Gastroesophageal sphincter (tissue), 4 donors: ENCODE results near the gene PLPP7. TPM values are rescaled to one million over a fixed set of nuclear protein-coding genes. Genes with fewer than 3 reads are reported as not detected.

Experiments
- ATAC-seq: fragments of 150-250 bp; one replicate; pipeline ENCODE4 v1.9.1; 2016; ENCODE audit warnings: mild to moderate bottlenecking, moderate library complexity
- H3K27ac ChIP-seq, 4 donors: fragments of 200-600 bp; sonication (generic) in 3 of 4; 1 replicate in 3 of 4; 2 replicates in 1 of 4; pipeline ENCODE4 v1.5.1; 2016 to 2019
- H3K27me3 ChIP-seq: fragments of 200-600 bp; sonication (generic); one replicate; pipeline ENCODE4 v1.5.1; 2019
- H3K36me3 ChIP-seq, 2 donors: fragments of 200-600 bp; sonication (generic); one replicate each; pipeline ENCODE4 v1.5.1; 2019; ENCODE audit warnings: control low read depth in 1 of 2
- H3K4me1 ChIP-seq, 3 donors: fragments of 200-600 bp; sonication (generic); 1 replicate in 2 of 3; 2 replicates in 1 of 3; pipeline ENCODE4 v1.5.1; 2016 to 2019; ENCODE audit warnings: control low read depth in 2 of 3
- H3K4me3 ChIP-seq, 2 donors: fragments of 200-600 bp; sonication (generic); one replicate each; pipeline ENCODE4 v1.5.1; 2019; ENCODE audit warnings: mild to moderate bottlenecking in 1 of 2, moderate library complexity in 1 of 2
- H3K9me3 ChIP-seq, 3 donors: fragments of 200-600 bp; sonication (generic); one replicate each; pipeline ENCODE4 v1.5.1; 2017 to 2019; ENCODE audit warnings: control low read depth in 2 of 3
- EP300 ChIP-seq: sonication (generic); formaldehyde crosslinking; IDR thresholded peaks from one replicate; pipeline ENCODE4 v1.6.1; 2017; ENCODE audit warnings: antibody characterized with exemption, mild to moderate bottlenecking
- POLR2A ChIP-seq, 2 donors: fragments of 450-650 bp; IDR thresholded peaks; one replicate each; pipeline ENCODE4 v1.6.1; 2017; ENCODE audit warnings: antibody characterized with exemption in 2 of 2, mild to moderate bottlenecking in 2 of 2, moderate library complexity in 1 of 2
- POLR2AphosphoS5 ChIP-seq: sonication (generic); formaldehyde crosslinking; IDR thresholded peaks from one replicate; pipeline ENCODE4 v1.6.1; 2017; ENCODE audit warnings: antibody characterized with exemption
- WGBS, 2 donors: methylation state at CpG; one replicate each; pipeline ENCODE4 v1.1.5; 2018; ENCODE audit warnings: low coverage in 1 of 2; 5-methylcytosine and 5-hydroxymethylcytosine counted together
- total RNA-seq, 4 donors: library from RNA; depleted of rRNA; stranded (reverse); fragments of >200 nt; gene quantifications; one replicate each; pipeline ENCODE4 v1.1.0, GENCODE V29; 2016
- TF ChIP-seq, protein P1 (sequence below), 4 experiments: fragments of 200-600 bp in 2 of 4; fragments of 450-650 bp in 2 of 4; sonication (generic) in 1 of 4; IDR thresholded peaks; one replicate each; pipeline ENCODE4 v1.5.1; 2017 to 2019; ENCODE audit warnings: antibody characterized with exemption in 4 of 4, mild to moderate bottlenecking in 2 of 4, moderate library complexity in 2 of 4

The PLPP7 gene
- total RNA-seq, 4 donors from 2014 or later, result 9.7 to 21.1 (median 12.0) TPM

DNA sequence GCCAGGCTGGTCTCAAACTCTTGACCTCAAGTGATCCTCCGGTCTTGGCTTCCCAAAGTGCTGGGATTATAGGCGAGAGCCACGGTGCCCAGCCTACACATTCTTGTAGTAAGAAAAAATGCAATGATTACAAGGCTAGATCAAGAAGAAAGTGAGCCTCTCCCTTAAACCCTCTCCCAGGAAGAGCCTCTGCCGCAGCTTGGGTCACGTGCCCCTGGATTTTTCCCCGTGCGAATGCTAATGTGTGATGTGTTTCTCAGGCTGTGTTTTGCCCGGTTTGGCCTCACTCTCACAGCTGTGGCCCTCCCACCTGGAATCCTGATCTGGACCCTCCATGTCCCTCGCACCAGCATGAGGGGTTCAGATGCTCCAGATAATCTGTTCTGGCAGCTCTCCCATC is 6.9 kb downstream of the PLPP7 start:
- H3K4me3 ChIP-seq, result no peak overlapping the region
- H3K27ac ChIP-seq, result no peak overlapping the region
- no peak for ATAC-seq
- WGBS, 2 donors, result 87 to 97% methylated on average over 3 to 5 of the region's 9 CpGs
- H3K36me3 ChIP-seq, result peaks cover 0 to 17% of the 10 kb centered on the region in 2 donors
- H3K27me3 ChIP-seq, result no peaks in the 10 kb centered on the region
- H3K4me1 ChIP-seq, result peaks cover 0 to 13% (median 0%) of the 10 kb centered on the region in 3 donors
- H3K9me3 ChIP-seq, result no peaks in the 10 kb centered on the region
- TF ChIP-seq POLR2AphosphoS5 (no peak), POLR2A (IDR thresholded peaks at IDR 0.05) (no peak), EP300 (no peak)
- TF ChIP-seq, protein P1, sequence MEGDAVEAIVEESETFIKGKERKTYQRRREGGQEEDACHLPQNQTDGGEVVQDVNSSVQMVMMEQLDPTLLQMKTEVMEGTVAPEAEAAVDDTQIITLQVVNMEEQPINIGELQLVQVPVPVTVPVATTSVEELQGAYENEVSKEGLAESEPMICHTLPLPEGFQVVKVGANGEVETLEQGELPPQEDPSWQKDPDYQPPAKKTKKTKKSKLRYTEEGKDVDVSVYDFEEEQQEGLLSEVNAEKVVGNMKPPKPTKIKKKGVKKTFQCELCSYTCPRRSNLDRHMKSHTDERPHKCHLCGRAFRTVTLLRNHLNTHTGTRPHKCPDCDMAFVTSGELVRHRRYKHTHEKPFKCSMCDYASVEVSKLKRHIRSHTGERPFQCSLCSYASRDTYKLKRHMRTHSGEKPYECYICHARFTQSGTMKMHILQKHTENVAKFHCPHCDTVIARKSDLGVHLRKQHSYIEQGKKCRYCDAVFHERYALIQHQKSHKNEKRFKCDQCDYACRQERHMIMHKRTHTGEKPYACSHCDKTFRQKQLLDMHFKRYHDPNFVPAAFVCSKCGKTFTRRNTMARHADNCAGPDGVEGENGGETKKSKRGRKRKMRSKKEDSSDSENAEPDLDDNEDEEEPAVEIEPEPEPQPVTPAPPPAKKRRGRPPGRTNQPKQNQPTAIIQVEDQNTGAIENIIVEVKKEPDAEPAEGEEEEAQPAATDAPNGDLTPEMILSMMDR (IDR thresholded peaks at IDR 0.05), result no peak

- H3K36me3 ChIP-seq, result peaks cover 0 to 17% of the 10 kb centered on the region in 2 donors
- no peak overlapping the region for H3K4me3 ChIP-seq
- no peaks in the 10 kb centered on the region for H3K27me3 ChIP-seq
- H3K4me1 ChIP-seq, result peaks cover 0 to 8% (median 0%) of the 10 kb centered on the region in 3 donors
- WGBS, 2 donors, result 100% methylated on average over 2 of the region's 8 CpGs; no CpG with 5 or more reads in 1 of the 2 donors
- H3K27ac ChIP-seq, result no peak overlapping the region
- H3K9me3 ChIP-seq, result no peaks in the 10 kb centered on the region
- ATAC-seq, result no peak
- TF ChIP-seq, protein P1 (IDR thresholded peaks at IDR 0.05), result no peak
- TF ChIP-seq EP300 (no peak), POLR2A (IDR thresholded peaks at IDR 0.05) (no peak), POLR2AphosphoS5 (no peak)
These were observed 7.5 kb downstream of the PLPP7 start for GRCh38 chr9:131296906-131297500.

GRCh38 chr9:131297903-131298302 is 8.4 kb downstream of the PLPP7 start:
- TF ChIP-seq EP300, result no peak
- no peak for TF ChIP-seq POLR2AphosphoS5
- TF ChIP-seq, protein P1 (IDR thresholded peaks at IDR 0.05), result no peak
- no peak for TF ChIP-seq POLR2A (IDR thresholded peaks at IDR 0.05)
- Histone ChIP-seq H3K27me3 (no peaks in the 10 kb centered on the region), H3K4me1 (no peaks in the 10 kb centered on the region), H3K36me3 (peaks cover 0 to 17% of the 10 kb centered on the region in 2 donors), H3K9me3 (no peaks in the 10 kb centered on the region), H3K27ac (no peak overlapping the region), H3K4me3 (no peak overlapping the region)
- 55 to 91% methylated on average over 3 to 11 of the region's 11 CpGs for WGBS, 2 donors
- no peak for ATAC-seq

GRCh38 chr9:131298341-131298740 is 8.8 kb downstream of the PLPP7 start:
- 100% methylated on average over 1 of the region's 5 CpGs; no CpG with 5 or more reads in 1 of the 2 donors for WGBS, 2 donors
- ATAC-seq, result no peak
- Histone ChIP-seq H3K4me3 (no peak overlapping the region), H3K27me3 (no peaks in the 10 kb centered on the region), H3K27ac (no peak overlapping the region), H3K4me1 (no peaks in the 10 kb centered on the region), H3K36me3 (peaks cover 0 to 17% of the 10 kb centered on the region in 2 donors), H3K9me3 (no peaks in the 10 kb centered on the region)
- no peak for TF ChIP-seq POLR2AphosphoS5
- TF ChIP-seq, protein P1 (IDR thresholded peaks at IDR 0.05), result no peak
- TF ChIP-seq POLR2A (IDR thresholded peaks at IDR 0.05), result no peak
- TF ChIP-seq EP300, result no peak

- peaks cover 0 to 15% of the 10 kb centered on the region in 2 donors for H3K36me3 ChIP-seq
- no peaks in the 10 kb centered on the region for H3K27me3 ChIP-seq
- H3K9me3 ChIP-seq, result no peaks in the 10 kb centered on the region
- no peak overlapping the region for H3K4me3 ChIP-seq
- no CpG with 5 or more reads among the region's 12 CpGs for WGBS, 2 donors
- TF ChIP-seq, protein P1 (IDR thresholded peaks at IDR 0.05), result no peak
- H3K27ac ChIP-seq, result no peak overlapping the region
- H3K4me1 ChIP-seq, result no peaks in the 10 kb centered on the region
- no peak for ATAC-seq
These were observed 9.3 kb downstream of the PLPP7 start for GRCh38 chr9:131298816-131299215.
